Mesenchymal stem cell (in vitro differentiated cells and primary cell): ENCODE data around the gene LDHAL6B.

Experiments used
- DNase-seq: peaks from one replicate; pipeline ENCODE4 v3.0.0-alpha.2; 2013
- H2AFZ ChIP-seq: one replicate; pipeline ENCODE4 v1.6.1; 2013; ENCODE audit warnings: low read depth, mild to moderate bottlenecking, control low read depth, inconsistent platforms, low read length, moderate library complexity
- H2AK5ac ChIP-seq: 2 replicates; pipeline ENCODE4 v1.6.1; 2013; ENCODE audit warnings: low read length, moderate library complexity, mild to moderate bottlenecking, inconsistent platforms; ENCODE audit not compliant: severe bottlenecking
- H2BK120ac ChIP-seq: one replicate; pipeline ENCODE4 v1.6.1; 2013; ENCODE audit warnings: low read depth, mild to moderate bottlenecking, inconsistent platforms, low read length, moderate library complexity
- H2BK12ac ChIP-seq, 2 experiments: one replicate each; pipeline ENCODE4 v1.6.1; 2013; ENCODE audit warnings: inconsistent platforms in 2 of 2, low read length in 2 of 2, mild to moderate bottlenecking in 2 of 2, moderate library complexity in 2 of 2, control low read depth in 1 of 2
- H2BK15ac ChIP-seq: one replicate; pipeline ENCODE4 v1.6.1; 2013; ENCODE audit warnings: mild to moderate bottlenecking, low read depth, inconsistent platforms; ENCODE audit not compliant: poor library complexity, severe bottlenecking
- H2BK5ac ChIP-seq: 2 replicates; pipeline ENCODE4 v1.6.1; 2013; ENCODE audit warnings: low read depth, mild to moderate bottlenecking, low read length, control low read depth, inconsistent platforms; ENCODE audit not compliant: poor library complexity, severe bottlenecking
- H3K14ac ChIP-seq, 2 experiments: one replicate each; pipeline ENCODE4 v1.6.1; 2013; ENCODE audit warnings: inconsistent platforms in 2 of 2, low read length in 2 of 2, control low read depth in 1 of 2, mild to moderate bottlenecking in 1 of 2, moderate library complexity in 1 of 2
- H3K18ac ChIP-seq, 2 experiments: one replicate each; pipeline ENCODE4 v1.6.1; 2013; ENCODE audit warnings: inconsistent platforms in 2 of 2, low read length in 2 of 2, control low read depth in 1 of 2, low read depth in 1 of 2, mild to moderate bottlenecking in 1 of 2
- H3K23ac ChIP-seq, 2 experiments: one replicate each; pipeline ENCODE4 v1.6.1; 2013; ENCODE audit warnings: inconsistent platforms in 2 of 2, low read length in 2 of 2, mild to moderate bottlenecking in 2 of 2, moderate library complexity in 2 of 2, control low read depth in 1 of 2
- H3K27ac ChIP-seq: 2 replicates; pipeline ENCODE4 v1.5.1; 2013; ENCODE audit warnings: mild to moderate bottlenecking, moderate library complexity, low read length, control low read depth, inconsistent platforms; ENCODE audit not compliant: poor library complexity, severe bottlenecking
- H3K27me3 ChIP-seq, 2 experiments: 2 replicates each; pipeline versions ENCODE4 v1.6.1 to v1.7.0; 2013; ENCODE audit warnings: low read length in 2 of 2, mild to moderate bottlenecking in 2 of 2, moderate library complexity in 2 of 2, control low read depth in 1 of 2, inconsistent platforms in 1 of 2; ENCODE audit not compliant: control insufficient read depth in 1 of 2, insufficient read depth in 1 of 2
- H3K36me3 ChIP-seq, 2 experiments: 2 replicates each; pipeline versions ENCODE4 v1.6.1 to v1.7.0; 2013; ENCODE audit warnings: low read length in 2 of 2, control low read depth in 1 of 2, inconsistent platforms in 1 of 2, low read depth in 1 of 2, mild to moderate bottlenecking in 1 of 2; ENCODE audit not compliant: insufficient read depth in 2 of 2, control insufficient read depth in 1 of 2
- H3K4ac ChIP-seq, 2 experiments: one replicate each; pipeline ENCODE4 v1.6.1; 2013; ENCODE audit warnings: inconsistent platforms in 2 of 2, low read length in 2 of 2, mild to moderate bottlenecking in 2 of 2, moderate library complexity in 2 of 2, control low read depth in 1 of 2, low read depth in 1 of 2
- H3K4me1 ChIP-seq: 2 replicates; pipeline ENCODE4 v1.6.1; 2013; ENCODE audit warnings: low read depth, low read length, control low read depth; ENCODE audit not compliant: control insufficient read depth, insufficient read depth
- H3K4me2 ChIP-seq: 2 replicates; pipeline ENCODE4 v1.6.1; 2013; ENCODE audit warnings: low read length, mild to moderate bottlenecking, inconsistent platforms; ENCODE audit not compliant: poor library complexity, severe bottlenecking
- H3K4me3 ChIP-seq, 2 experiments: 2 replicates each; pipeline versions ENCODE4 v1.5.1 to v1.7.0; 2013; ENCODE audit warnings: low read length in 2 of 2, mild to moderate bottlenecking in 2 of 2, control low read depth in 1 of 2, low read depth in 1 of 2; ENCODE audit not compliant: insufficient read depth in 1 of 2
- H3K79me1 ChIP-seq: replicated peaks from 2 replicates; pipeline ENCODE4 v1.6.1; 2013; ENCODE audit warnings: mild to moderate bottlenecking, control low read depth, low read length, inconsistent platforms; ENCODE audit not compliant: poor library complexity, severe bottlenecking
- H3K9ac ChIP-seq: 2 replicates; pipeline ENCODE4 v1.7.0; 2013; ENCODE audit warnings: mild to moderate bottlenecking, low read length, moderate library complexity
- H3K9me3 ChIP-seq: 2 replicates; pipeline ENCODE4 v1.7.0; 2013; ENCODE audit warnings: mild to moderate bottlenecking, low read length; ENCODE audit not compliant: control insufficient read depth
- H4K8ac ChIP-seq: one replicate; pipeline ENCODE4 v1.6.1; 2013; ENCODE audit warnings: inconsistent platforms, mild to moderate bottlenecking, low read length, moderate library complexity
- H4K91ac ChIP-seq: one replicate; pipeline ENCODE4 v1.6.1; 2013; ENCODE audit warnings: mild to moderate bottlenecking, low read length, inconsistent platforms
- WGBS: methylation state at CpG from one replicate; pipeline ENCODE4 v1.1.7; 2013; ENCODE audit warnings: mixed read lengths; 5-methylcytosine and 5-hydroxymethylcytosine counted together

Gene LDHAL6B

DNA sequence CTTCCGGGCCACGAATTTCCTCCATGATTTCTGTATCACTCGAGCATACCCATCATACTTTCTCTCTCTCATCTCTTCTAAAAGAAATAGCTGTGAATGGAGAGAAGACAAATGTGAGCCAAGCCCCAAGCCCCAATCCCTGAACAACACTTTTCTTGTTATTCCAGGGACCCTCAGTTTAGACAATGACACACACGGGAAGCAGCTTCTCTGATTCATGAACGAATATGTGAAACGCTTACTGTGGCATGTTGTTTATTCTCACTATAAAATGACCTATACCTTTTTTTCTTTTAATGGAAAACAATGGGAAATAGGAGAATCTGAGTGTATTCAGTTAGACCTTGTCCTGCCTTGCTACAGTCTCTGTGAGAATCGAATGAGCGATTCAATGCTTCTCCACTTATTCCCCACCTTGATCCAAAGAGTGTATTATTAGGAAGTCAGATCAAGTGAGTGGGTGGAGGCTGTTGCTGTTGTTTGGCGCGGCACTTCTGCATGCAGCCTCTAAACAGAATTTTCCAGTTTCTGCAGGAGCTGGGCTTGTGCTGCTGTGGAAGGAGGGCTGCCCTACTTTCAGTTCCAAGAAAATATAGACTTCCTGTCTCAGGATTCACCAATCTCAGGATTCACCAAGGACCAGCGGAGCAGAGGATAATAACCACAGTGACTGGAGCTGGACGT is 32.4 kb upstream of the LDHAL6B start:
- no peak overlapping the region for H3K4me2 ChIP-seq
- peak overlapping the region; percentile 36 for H2AK5ac ChIP-seq
- no peak overlapping the region for H2BK15ac ChIP-seq
- peak; percentile 32 for DNase-seq
- no peak overlapping the region for H3K4me3 ChIP-seq
- peak overlapping the region; percentile 74 for H4K91ac ChIP-seq
- peak overlapping the region; percentile 55 for H3K27ac ChIP-seq
- no peaks in the 10 kb centered on the region for H3K9me3 ChIP-seq
- 80% methylated on average over 7 of the region's 12 CpGs for WGBS
- H3K4ac ChIP-seq, result peak overlapping the region; percentile 8 to 53
- H3K14ac ChIP-seq, result no peak overlapping the region
- no peaks in the 10 kb centered on the region for H3K27me3 ChIP-seq
- peak overlapping the region; percentile 16 to 29 for H3K18ac ChIP-seq
- H3K23ac ChIP-seq, result no peak overlapping the region
- peaks cover 14% of the 10 kb centered on the region for H3K79me1 ChIP-seq
- peak overlapping the region; percentile 73 for H3K9ac ChIP-seq
- peak overlapping the region; percentile 37 to 52 for H2BK12ac ChIP-seq
- peak overlapping the region; percentile 73 for H4K8ac ChIP-seq
- peaks cover 53 to 76% of the 10 kb centered on the region in 2 experiments for H3K36me3 ChIP-seq
- no peak overlapping the region for H2AFZ ChIP-seq
- peak overlapping the region; percentile 39 for H2BK5ac ChIP-seq
- peaks cover 16% of the 10 kb centered on the region for H3K4me1 ChIP-seq
- H2BK120ac ChIP-seq, result no peak overlapping the region

DNA sequence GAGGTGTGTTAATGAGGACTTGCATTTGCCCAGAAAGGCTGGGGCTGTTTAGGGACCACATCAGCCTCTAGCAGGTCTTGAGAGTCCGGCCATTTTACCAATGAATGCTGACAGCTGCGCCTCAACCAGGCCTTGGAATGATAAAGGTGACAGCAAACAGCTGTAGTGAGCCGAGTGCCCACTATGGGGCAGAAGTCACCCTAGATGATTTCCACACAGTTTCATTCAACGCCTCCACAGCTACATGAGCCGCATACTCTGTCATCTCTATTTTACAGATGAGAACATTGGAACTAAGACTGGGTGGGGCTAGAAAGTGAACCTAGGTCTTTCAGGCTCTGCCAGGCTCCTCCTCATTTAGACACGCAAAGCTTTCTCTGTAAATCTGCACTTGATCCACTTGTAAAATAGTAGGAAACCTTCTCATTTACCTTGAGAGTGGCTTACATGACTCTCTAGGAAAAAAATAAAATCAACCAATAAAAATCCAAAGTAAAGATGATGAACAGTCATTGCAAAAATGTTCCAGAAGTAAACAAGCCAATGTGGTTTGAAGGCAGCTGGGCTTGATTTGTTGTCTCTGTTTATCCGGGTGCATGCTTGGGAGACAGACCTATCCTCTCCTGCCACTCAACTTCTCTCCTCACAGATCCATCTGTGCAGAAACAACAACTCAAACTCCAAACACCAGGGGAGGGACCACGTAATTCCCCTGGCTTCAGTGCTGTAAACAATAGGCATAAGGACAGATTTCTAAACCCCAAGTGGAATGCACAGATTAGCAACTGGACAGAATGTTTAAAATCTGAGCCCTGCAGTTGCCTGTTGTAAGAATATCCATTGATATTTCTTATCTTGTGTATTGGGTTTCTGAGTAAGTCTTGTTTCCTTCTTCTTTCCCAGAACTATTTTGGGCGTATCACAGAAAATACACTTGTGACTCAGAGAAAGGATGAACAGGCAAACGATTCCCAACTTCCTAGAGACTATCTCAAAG is 31.5 kb upstream of the LDHAL6B start:
- Histone ChIP-seq H4K91ac (peak overlapping the region; percentile 74), H2AFZ (no peak overlapping the region), H3K27ac (peak overlapping the region; percentile 55), H3K4me3 (peak overlapping the region in 1 of 2 experiments; percentile 11), H2AK5ac (peak overlapping the region; percentile 64), H2BK12ac (peak overlapping the region; percentile 52 to 55), H2BK5ac (peak overlapping the region; percentile 39), H2BK15ac (no peak overlapping the region), H3K9me3 (no peaks in the 10 kb centered on the region), H3K4me2 (no peak overlapping the region), H3K27me3 (no peaks in the 10 kb centered on the region), H3K4ac (peak overlapping the region; percentile 8 to 53), H3K18ac (peak overlapping the region; percentile 16 to 49), H3K14ac (no peak overlapping the region), H3K4me1 (peaks cover 12% of the 10 kb centered on the region), H3K9ac (peak overlapping the region; percentile 73), H3K79me1 (peaks cover 17% of the 10 kb centered on the region), H3K23ac (no peak overlapping the region), H2BK120ac (no peak overlapping the region), H3K36me3 (peaks cover 53 to 79% of the 10 kb centered on the region in 2 experiments), H4K8ac (peak overlapping the region; percentile 73)
- WGBS, result 20% methylated on average over 8 of the region's 10 CpGs
- DNase-seq, result peak; percentile 92

DNA sequence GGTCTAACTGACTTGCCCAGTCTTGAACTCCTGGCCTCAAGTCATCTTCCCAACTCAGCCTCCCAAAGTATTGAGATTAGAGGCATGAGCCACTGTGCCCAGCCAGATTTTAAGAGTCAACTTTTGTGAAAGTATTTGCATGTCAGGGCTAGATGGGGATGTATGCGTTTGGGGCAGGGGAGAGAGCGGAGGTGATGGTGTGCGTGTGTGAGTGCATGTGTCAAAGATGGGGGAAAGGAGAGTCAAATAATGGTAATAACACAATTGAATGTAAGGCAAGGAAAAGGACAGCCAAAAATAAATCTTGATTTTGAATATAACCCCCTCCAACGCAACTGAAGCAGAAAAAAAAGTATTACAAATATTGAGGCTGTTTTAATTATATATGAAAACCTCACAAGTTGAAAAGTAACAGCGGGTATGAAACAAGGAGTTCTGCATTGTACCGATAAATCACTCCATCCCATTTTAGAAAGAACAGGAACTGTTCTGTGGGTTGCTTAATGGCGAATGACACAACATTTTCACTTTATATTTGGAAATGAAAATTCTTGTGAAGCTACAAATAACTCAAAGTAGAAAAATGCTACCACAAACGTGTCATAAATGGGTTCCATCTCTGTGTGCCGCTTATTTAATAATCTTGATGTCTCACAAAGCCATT is 29.9 kb upstream of the LDHAL6B start:
- no peak overlapping the region for H3K14ac ChIP-seq
- H3K9me3 ChIP-seq, result peaks cover 5% of the 10 kb centered on the region
- no peak overlapping the region for H4K8ac ChIP-seq
- peaks cover 9% of the 10 kb centered on the region for H3K4me1 ChIP-seq
- peak overlapping the region; percentile 82 to 89 for H3K18ac ChIP-seq
- no peak overlapping the region for H3K4me3 ChIP-seq
- no peak overlapping the region for H2AFZ ChIP-seq
- H3K23ac ChIP-seq, result no peak overlapping the region
- peak overlapping the region; percentile 38 to 88 for H2BK12ac ChIP-seq
- peak overlapping the region; percentile 95 for H2BK120ac ChIP-seq
- H2BK15ac ChIP-seq, result no peak overlapping the region
- no peak overlapping the region for H2BK5ac ChIP-seq
- WGBS, result 93% methylated on average over 5 of the region's 9 CpGs
- no peaks in the 10 kb centered on the region for H3K27me3 ChIP-seq
- H3K4me2 ChIP-seq, result no peak overlapping the region
- no peak overlapping the region for H2AK5ac ChIP-seq
- no peak overlapping the region for H3K27ac ChIP-seq
- H3K36me3 ChIP-seq, result peaks cover 41 to 85% of the 10 kb centered on the region in 2 experiments
- H3K79me1 ChIP-seq, result peaks cover 16% of the 10 kb centered on the region
- no peak overlapping the region for H4K91ac ChIP-seq
- H3K9ac ChIP-seq, result no peak overlapping the region
- no peak for DNase-seq
- peak overlapping the region; percentile 5 to 76 for H3K4ac ChIP-seq
